K562 (cell line): ENCODE data around the gene MEDAG. TPM values are rescaled to one million over a fixed set of nuclear protein-coding genes. Genes with fewer than 3 reads are reported as not detected.
A peak's percentile ranks its signal among the peaks of the same experiment; 100 is the strongest.

Experiments used
- ATAC-seq: fragments of 200-7000 bp; cut with Tn5 transposase; 3 replicates; pipeline ENCODE4 v1.9.1; 2020; ENCODE audit warnings: moderate library complexity
- BruUV-seq: library from RNA; stranded (reverse); fragments of 400-500 nt; replicated peaks from 2 replicates; lab custom pipeline; 2021; lab: Mats Ljungman, UMichigan
- CTCF ChIA-PET: fragments of 300-600 bp; formaldehyde crosslinking; extraction: SDS; loops from one replicate; lab custom pipeline; 2021; ENCODE audit warnings: low intra/inter-chr PET ratio; lab: Yijun Ruan, JAX
- POLR2A ChIA-PET: fragments of 300-600, 350-650 bp; sonication (Branson Sonifier 250); formaldehyde crosslinking; extraction: SDS; loops from one replicate; lab custom pipeline; 2021; ENCODE audit warnings: antibody characterized with exemption, inconsistent platforms; lab: Yijun Ruan, JAX
- DNase-seq, 4 experiments: peaks; one replicate each; pipeline versions ENCODE4 v3.0.0 to v3.0.0-alpha.2; 2011 to 2018; ENCODE audit warnings: low spot score in 3 of 4, mixed read lengths in 3 of 4; ENCODE audit errors: extremely low read depth in 1 of 4
- FAIRE-seq: peaks from 2 replicates; lab custom pipeline; 2011; peaks lifted over from hg19 to GRCh38; lab: Jason Lieb, UNC
- H2AFZ ChIP-seq: 2 replicates; pipeline ENCODE4 v1.6.0; 2011; ENCODE audit warnings: low read depth, low read length, control low read depth, inconsistent platforms
- H3K27ac ChIP-seq: fragments of 200-600 bp; 3 replicates; pipeline ENCODE4 v1.8.0; 2011; ENCODE audit warnings: low read depth, mild to moderate bottlenecking, control low read depth, inconsistent platforms, low read length, moderate library complexity, mixed read lengths; ENCODE audit errors: extremely low read depth
- H3K27me3 ChIP-seq, 2 experiments: fragments of 300-600 bp in 1 of 2; 2 replicates in 1 of 2; 3 replicates in 1 of 2; pipeline versions ENCODE4 v1.6.0 to v1.8.0; 2011; ENCODE audit warnings: inconsistent platforms in 2 of 2, low read length in 2 of 2, mild to moderate bottlenecking in 1 of 2, mixed read lengths in 1 of 2, moderate library complexity in 1 of 2; ENCODE audit not compliant: control insufficient read depth in 2 of 2, insufficient read depth in 2 of 2
- H3K36me3 ChIP-seq: fragments of 300-600 bp; 3 replicates; pipeline ENCODE4 v1.8.0; 2011; ENCODE audit warnings: mild to moderate bottlenecking, low read length, inconsistent platforms; ENCODE audit not compliant: control insufficient read depth, insufficient read depth
- H3K4me1 ChIP-seq, 2 experiments: fragments of 200-600 bp in 1 of 2; replicated peaks in 1 of 2; 2 replicates in 1 of 2; 3 replicates in 1 of 2; pipeline versions ENCODE4 v1.5.1 to v1.8.0; 2011; ENCODE audit warnings: inconsistent platforms in 2 of 2, low read length in 2 of 2, mild to moderate bottlenecking in 1 of 2, mixed read lengths in 1 of 2, moderate library complexity in 1 of 2; ENCODE audit not compliant: control insufficient read depth in 2 of 2, insufficient read depth in 2 of 2
- H3K4me2 ChIP-seq: 2 replicates; pipeline ENCODE4 v1.6.1; 2011; ENCODE audit warnings: low read length, control low read depth, inconsistent platforms, mixed read lengths; ENCODE audit not compliant: insufficient read depth
- H3K4me3 ChIP-seq: fragments of 200-600 bp; sonication (generic), shearing (Covaris generic); 2 replicates; pipeline ENCODE4 v1.5.1; 2016; ENCODE audit warnings: control low read depth, inconsistent platforms
- H3K79me2 ChIP-seq: fragments of 200-600 bp; 3 replicates; pipeline ENCODE4 v1.8.0; 2011; ENCODE audit warnings: low read length, inconsistent platforms; ENCODE audit not compliant: control insufficient read depth, insufficient read depth
- H3K9ac ChIP-seq, 2 experiments: 2 replicates each; pipeline versions ENCODE4 v1.6.0 to v1.6.1; 2011; ENCODE audit warnings: low read depth in 2 of 2, low read length in 2 of 2, control low read depth in 1 of 2, inconsistent platforms in 1 of 2, mild to moderate bottlenecking in 1 of 2, mixed read lengths in 1 of 2; ENCODE audit not compliant: insufficient read depth in 1 of 2
- H3K9me1 ChIP-seq: one replicate; pipeline ENCODE4 v1.6.0; 2011; ENCODE audit warnings: inconsistent platforms, mild to moderate bottlenecking, low read length, moderate library complexity; ENCODE audit not compliant: control insufficient read depth, insufficient read depth
- H3K9me3 ChIP-seq: replicated peaks from 2 replicates; pipeline ENCODE4 v1.5.1; 2011; ENCODE audit warnings: low read depth, low read length, inconsistent platforms; ENCODE audit not compliant: control insufficient read depth, insufficient read depth
- H4K20me1 ChIP-seq: replicated peaks from 2 replicates; pipeline ENCODE4 v1.6.1; 2011; ENCODE audit warnings: low read length, inconsistent platforms, mixed read lengths; ENCODE audit not compliant: control insufficient read depth, insufficient read depth
- KDM1A ChIP-seq, 2 experiments: fragments of 450-650 bp; IDR thresholded peaks; 2 replicates each; pipeline ENCODE4 v1.6.1; 2016; ENCODE audit warnings: mild to moderate bottlenecking in 2 of 2
- MEIS2 ChIP-seq: fragments of 450-650 bp; IDR thresholded peaks from 2 replicates; pipeline ENCODE4 v1.6.1; 2014; ENCODE audit warnings: mild to moderate bottlenecking; ENCODE audit not compliant: partially characterized antibody
- WGBS: fragments of 100-300 bp; shearing (Covaris generic); methylation state at CpG from one replicate; pipeline ENCODE4 v1.1.6; 2016; ENCODE audit warnings: low coverage, mixed read lengths; ENCODE audit not compliant: insufficient coverage; ENCODE audit errors: missing lambda C conversion rate; 5-methylcytosine and 5-hydroxymethylcytosine counted together
- in situ Hi-C: fragments of 300-500 bp; cut with MboI; formaldehyde crosslinking; loops from 4 replicates; pipeline ENCODE4 v1.15.0; 2018; ENCODE audit warnings: inconsistent platforms, mixed read lengths
- intact Hi-C: fragments of 100-400 bp; cut with micrococcal nuclease; formaldehyde crosslinking; loops from 2 replicates; pipeline ENCODE4 v1.14.2; 2022
- polyA plus RNA-seq, 8 experiments: library from polyadenylated mRNA; depleted of rRNA in 4 of 8; stranded (reverse) in 5 of 8; unstranded in 3 of 8; fragments of >200 nt; fragmentation: Nextera tagmentation in 2 of 8; fragmentation: Illumina TruSeq in 1 of 8; extraction: Ambion mirVana in 2 of 8; extraction: Trizol in 1 of 8; gene quantifications; 2 replicates each; pipeline versions ENCODE4 v1.2.1 to v1.2.3, GENCODE V29; 2011 to 2014; ENCODE audit warnings: inconsistent platforms in 1 of 8, missing spikeins in 1 of 8
- total RNA-seq, 7 experiments: library from RNA; depleted of rRNA in 6 of 7; stranded (reverse); fragments of >200 nt in 6 of 7; fragmentation: Illumina TruSeq in 2 of 7; extraction: Trizol in 2 of 7; gene quantifications; 2 replicates each; pipeline versions ENCODE4 v1.2.1 to v1.2.3, GENCODE V29; 2011 to 2021; ENCODE audit warnings: low replicate concordance in 1 of 7
- TF ChIP-seq, protein P1 (sequence below): fragments of 450-650 bp; IDR thresholded peaks from 2 replicates; pipeline ENCODE4 v1.6.1; 2016
- TF ChIP-seq, protein P2 (sequence below): fragments of 250-450 bp; sonication (Bioruptor Pico); IDR thresholded peaks from 2 replicates; pipeline ENCODE4 v1.9.0; 2021; ENCODE audit warnings: mild to moderate bottlenecking, inconsistent platforms

MEDAG gene
- total and polyA plus RNA-seq, 9 of the 15 experiments (the other 6 are each of a cell fraction or from before 2014, with no cell fraction given): not detected

DNA sequence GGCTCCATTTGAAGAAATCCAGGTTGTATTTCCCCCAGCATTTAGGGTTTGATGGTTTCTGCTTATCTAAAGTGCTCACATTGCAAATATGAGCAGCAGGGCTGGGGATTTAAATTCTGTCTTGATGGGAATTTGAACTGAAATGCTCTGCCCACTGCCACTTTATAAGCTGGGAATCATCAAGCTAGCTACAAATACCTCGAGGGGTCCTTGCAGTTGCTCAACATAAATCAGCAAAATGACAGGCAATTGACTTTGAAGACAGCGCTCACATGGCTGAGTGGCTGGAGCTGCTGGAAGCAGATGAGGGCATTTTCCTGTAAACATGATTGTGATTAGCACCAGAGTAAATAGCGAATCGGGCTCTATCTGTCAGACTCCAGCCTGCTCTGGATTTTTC lies 39.4 kb upstream of the MEDAG start:
- FAIRE-seq (no peak), ATAC-seq (no peak), DNase-seq (no peak)
- Histone ChIP-seq H2AFZ (no peak overlapping the region), H3K9ac (no peak overlapping the region), H3K4me3 (no peak overlapping the region), H3K79me2 (no peaks in the 10 kb centered on the region), H3K4me2 (no peak overlapping the region), H3K9me1 (no peaks in the 10 kb centered on the region), H3K4me1 (peaks cover 0 to 5% of the 10 kb centered on the region in 2 experiments; a peak in 3 of 5 replicates), H4K20me1 (no peaks in the 10 kb centered on the region), H3K27ac (no peak overlapping the region), H3K36me3 (no peaks in the 10 kb centered on the region), H3K27me3 (peaks cover 2 to 14% of the 10 kb centered on the region in 2 experiments; a peak in 3 of 5 replicates), H3K9me3 (no peaks in the 10 kb centered on the region)
- intact Hi-C loops (loop anchor here (10.0 kb wide), 1 partner anchor 192 kb away; no protein-coding TSS in a partner anchor), in situ Hi-C loops (no loop called here)
- WGBS: 0% methylated on average over 4 of the region's 4 CpGs
- BruUV-seq: no TSS peak
- POLR2A ChIA-PET: no interaction called here
- CTCF ChIA-PET: no interaction called here
- TF ChIP-seq MEIS2 (peak; percentile 30), KDM1A (IDR thresholded peaks at IDR 0.05) (no peak)
- TF ChIP-seq, protein P1, sequence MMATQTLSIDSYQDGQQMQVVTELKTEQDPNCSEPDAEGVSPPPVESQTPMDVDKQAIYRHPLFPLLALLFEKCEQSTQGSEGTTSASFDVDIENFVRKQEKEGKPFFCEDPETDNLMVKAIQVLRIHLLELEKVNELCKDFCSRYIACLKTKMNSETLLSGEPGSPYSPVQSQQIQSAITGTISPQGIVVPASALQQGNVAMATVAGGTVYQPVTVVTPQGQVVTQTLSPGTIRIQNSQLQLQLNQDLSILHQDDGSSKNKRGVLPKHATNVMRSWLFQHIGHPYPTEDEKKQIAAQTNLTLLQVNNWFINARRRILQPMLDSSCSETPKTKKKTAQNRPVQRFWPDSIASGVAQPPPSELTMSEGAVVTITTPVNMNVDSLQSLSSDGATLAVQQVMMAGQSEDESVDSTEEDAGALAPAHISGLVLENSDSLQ: 0 out of 2 replicates have a peak, but pooled peaks have one; percentile 11
- TF ChIP-seq, protein P2, sequence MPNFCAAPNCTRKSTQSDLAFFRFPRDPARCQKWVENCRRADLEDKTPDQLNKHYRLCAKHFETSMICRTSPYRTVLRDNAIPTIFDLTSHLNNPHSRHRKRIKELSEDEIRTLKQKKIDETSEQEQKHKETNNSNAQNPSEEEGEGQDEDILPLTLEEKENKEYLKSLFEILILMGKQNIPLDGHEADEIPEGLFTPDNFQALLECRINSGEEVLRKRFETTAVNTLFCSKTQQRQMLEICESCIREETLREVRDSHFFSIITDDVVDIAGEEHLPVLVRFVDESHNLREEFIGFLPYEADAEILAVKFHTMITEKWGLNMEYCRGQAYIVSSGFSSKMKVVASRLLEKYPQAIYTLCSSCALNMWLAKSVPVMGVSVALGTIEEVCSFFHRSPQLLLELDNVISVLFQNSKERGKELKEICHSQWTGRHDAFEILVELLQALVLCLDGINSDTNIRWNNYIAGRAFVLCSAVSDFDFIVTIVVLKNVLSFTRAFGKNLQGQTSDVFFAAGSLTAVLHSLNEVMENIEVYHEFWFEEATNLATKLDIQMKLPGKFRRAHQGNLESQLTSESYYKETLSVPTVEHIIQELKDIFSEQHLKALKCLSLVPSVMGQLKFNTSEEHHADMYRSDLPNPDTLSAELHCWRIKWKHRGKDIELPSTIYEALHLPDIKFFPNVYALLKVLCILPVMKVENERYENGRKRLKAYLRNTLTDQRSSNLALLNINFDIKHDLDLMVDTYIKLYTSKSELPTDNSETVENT (CRISPR knock-in tag): no peak
